Measurements from ENCODE around the gene DOCK1. TPM values are rescaled to one million over a fixed set of nuclear protein-coding genes. Genes with fewer than 3 reads are reported as not detected.

The DOCK1 gene
- total and polyA plus RNA-seq, 2 experiments from 2014 or later = 22.8 to 45.6 TPM

DNA sequence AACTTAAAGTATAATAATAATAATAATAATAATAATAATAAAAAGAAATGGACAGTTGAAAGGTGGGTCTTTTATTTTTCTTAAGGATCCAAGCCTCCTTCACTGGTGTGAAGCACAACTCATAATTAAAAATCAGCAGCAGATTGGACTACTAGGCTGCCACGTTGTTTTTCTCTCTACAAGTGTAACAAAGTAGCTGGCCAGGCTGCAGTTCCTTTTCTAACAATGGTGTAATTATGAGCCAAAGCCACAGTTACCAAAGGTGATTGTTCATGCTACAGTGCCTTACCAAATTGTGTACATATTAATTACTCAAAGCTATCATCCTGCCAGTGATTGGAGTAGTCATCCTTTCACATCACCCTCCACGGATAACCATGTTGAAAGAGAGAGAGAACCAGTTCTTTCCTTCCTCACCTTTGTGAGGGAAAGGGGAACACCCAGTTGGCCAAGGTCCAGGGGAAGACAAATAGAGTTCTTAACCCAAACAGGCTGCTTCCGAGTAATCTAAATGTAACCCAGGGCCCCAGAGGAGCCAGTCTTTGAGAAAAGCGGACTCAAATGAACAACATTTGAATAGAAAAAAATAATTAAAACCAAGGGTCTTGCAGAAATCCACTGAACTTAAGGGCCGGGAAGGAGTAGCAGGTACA, 557.5 kb downstream of the DOCK1 start:
- in situ Hi-C loops (cut with MboI) = no loop called here

GRCh38 chr10:127463548-127463947, 558.3 kb downstream of the DOCK1 start:
- H3K4me1 ChIP-seq (ENCODE audit: insufficient read depth) = no peaks in the 10 kb centered on the region
- H3K4me3 ChIP-seq = no peak overlapping the region
- TF ChIP-seq EZH2phosphoT487 (IDR thresholded peaks at IDR 0.05; ENCODE audit: insufficient read depth, low read depth) (no peak), EZH2 (IDR thresholded peaks at IDR 0.05; ENCODE audit: insufficient read depth, poor library complexity, severe bottlenecking) (no peak)
- H3K9ac ChIP-seq = no peak overlapping the region
- no peaks in the 10 kb centered on the region for H3K27me3 ChIP-seq (replicated peaks; ENCODE audit: insufficient read depth)
- no peak overlapping the region for H2AFZ ChIP-seq
- WGBS, 2 experiments (ENCODE audit: low coverage in 1 of 2, low lambda C conversion rate in 2 of 2, missing lambda C conversion rate in 2 of 2) = 57 to 58% methylated on average over 10 of the region's 10 CpGs
- no peaks in the 10 kb centered on the region for H3F3A ChIP-seq (ENCODE audit: insufficient read depth)
- no peak overlapping the region for H3K4me2 ChIP-seq (ENCODE audit: unreplicated experiment)
- no peak overlapping the region for H3K27ac ChIP-seq
- H3K79me2 ChIP-seq (ENCODE audit: insufficient read depth) = no peaks in the 10 kb centered on the region
- in situ Hi-C loops (cut with MboI) = no loop called here
- no peaks in the 10 kb centered on the region for H4K20me1 ChIP-seq (ENCODE audit: insufficient read depth)
- no peaks in the 10 kb centered on the region for H3K9me2 ChIP-seq (ENCODE audit: insufficient read depth)
- H3K9me3 ChIP-seq (ENCODE audit: low read depth) = no peaks in the 10 kb centered on the region
- no peak for DNase-seq
- H3K36me3 ChIP-seq (ENCODE audit: low read depth) = no peaks in the 10 kb centered on the region

More for the DNA sequence above, 557.5 kb downstream of the DOCK1 start:
- Histone ChIP-seq H3K9ac (no peak overlapping the region), H3K79me2 (ENCODE audit: insufficient read depth) (no peaks in the 10 kb centered on the region), H3K4me2 (ENCODE audit: unreplicated experiment) (no peak overlapping the region), H3K9me3 (ENCODE audit: low read depth) (no peaks in the 10 kb centered on the region), H3K27ac (no peak overlapping the region), H2AFZ (no peak overlapping the region), H3K36me3 (ENCODE audit: low read depth) (no peaks in the 10 kb centered on the region), H3F3A (ENCODE audit: insufficient read depth) (no peaks in the 10 kb centered on the region), H3K4me3 (no peak overlapping the region), H3K27me3 (replicated peaks; ENCODE audit: insufficient read depth) (no peaks in the 10 kb centered on the region), H4K20me1 (ENCODE audit: insufficient read depth) (no peaks in the 10 kb centered on the region), H3K9me2 (ENCODE audit: insufficient read depth) (no peaks in the 10 kb centered on the region), H3K4me1 (ENCODE audit: insufficient read depth) (no peaks in the 10 kb centered on the region)
- 69 to 77% methylated on average over 5 of the region's 5 CpGs for WGBS, 2 experiments (ENCODE audit: low coverage in 1 of 2, low lambda C conversion rate in 2 of 2, missing lambda C conversion rate in 2 of 2)
- no peak for TF ChIP-seq EZH2phosphoT487 (IDR thresholded peaks at IDR 0.05; ENCODE audit: insufficient read depth, low read depth)
- TF ChIP-seq EZH2 (IDR thresholded peaks at IDR 0.05; ENCODE audit: insufficient read depth, poor library complexity, severe bottlenecking) = no peak
- no peak for DNase-seq

DNA sequence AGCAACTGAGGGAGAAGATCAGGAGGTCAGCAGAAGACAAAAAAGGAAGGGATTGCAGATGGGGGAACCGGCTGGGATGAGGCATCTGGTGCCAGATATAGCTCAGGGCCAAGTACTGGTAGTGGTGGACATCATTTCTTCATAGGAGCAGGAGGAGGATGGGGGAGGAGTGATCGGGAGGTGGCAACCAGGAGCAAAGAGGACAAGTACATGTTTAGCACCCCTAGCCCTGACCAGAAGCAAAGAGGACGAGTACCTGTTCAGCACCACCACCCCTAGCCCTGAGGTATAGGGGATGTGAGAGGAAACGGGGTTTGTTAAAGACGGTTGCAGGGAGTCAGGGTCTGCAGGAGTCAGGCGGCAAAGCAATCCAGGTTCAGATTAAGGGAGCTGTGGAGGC, 559.3 kb downstream of the DOCK1 start:
- Histone ChIP-seq H3K4me1 (ENCODE audit: insufficient read depth) (no peaks in the 10 kb centered on the region), H3K4me3 (no peak overlapping the region), H3F3A (ENCODE audit: insufficient read depth) (no peaks in the 10 kb centered on the region), H3K4me2 (ENCODE audit: unreplicated experiment) (no peak overlapping the region), H3K9me2 (ENCODE audit: insufficient read depth) (no peaks in the 10 kb centered on the region), H3K79me2 (ENCODE audit: insufficient read depth) (no peaks in the 10 kb centered on the region), H3K27me3 (replicated peaks; ENCODE audit: insufficient read depth) (no peaks in the 10 kb centered on the region), H3K9ac (no peak overlapping the region), H3K9me3 (ENCODE audit: low read depth) (no peaks in the 10 kb centered on the region), H4K20me1 (ENCODE audit: insufficient read depth) (no peaks in the 10 kb centered on the region), H3K27ac (no peak overlapping the region), H3K36me3 (ENCODE audit: low read depth) (no peaks in the 10 kb centered on the region), H2AFZ (no peak overlapping the region)
- in situ Hi-C loops (cut with MboI) = no loop called here
- no peak for DNase-seq
- TF ChIP-seq EZH2 (IDR thresholded peaks at IDR 0.05; ENCODE audit: insufficient read depth, poor library complexity, severe bottlenecking) (no peak), EZH2phosphoT487 (IDR thresholded peaks at IDR 0.05; ENCODE audit: insufficient read depth, low read depth) (no peak)
- 64 to 70% methylated on average over 6 of the region's 6 CpGs for WGBS, 2 experiments (ENCODE audit: low coverage in 1 of 2, low lambda C conversion rate in 2 of 2, missing lambda C conversion rate in 2 of 2)

DNA sequence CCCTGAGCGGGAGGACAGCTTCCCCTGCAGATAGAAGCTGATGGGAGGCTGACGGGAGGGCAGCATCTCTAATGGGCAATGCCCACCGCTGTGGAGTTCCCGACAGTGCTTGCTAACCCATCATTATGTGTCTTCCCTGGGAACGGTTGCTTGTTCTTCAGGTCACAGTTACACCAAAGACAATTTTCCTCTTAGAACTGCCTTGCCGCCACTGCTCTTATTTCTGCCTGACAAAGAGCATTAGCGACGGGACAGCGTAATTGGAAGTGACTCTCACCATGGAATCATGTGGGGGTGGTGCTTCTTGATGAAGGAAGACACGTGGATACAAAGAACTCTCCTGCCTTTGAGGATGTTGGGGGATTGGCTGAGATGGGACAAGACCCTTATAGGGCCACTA, 562.6 kb downstream of the DOCK1 start:
- TF ChIP-seq EZH2 (IDR thresholded peaks at IDR 0.05; ENCODE audit: insufficient read depth, poor library complexity, severe bottlenecking) (no peak), EZH2phosphoT487 (IDR thresholded peaks at IDR 0.05; ENCODE audit: insufficient read depth, low read depth) (no peak)
- no peaks in the 10 kb centered on the region for H3K4me1 ChIP-seq (ENCODE audit: insufficient read depth)
- no peaks in the 10 kb centered on the region for H3K9me3 ChIP-seq (ENCODE audit: low read depth)
- no peak overlapping the region for H2AFZ ChIP-seq
- no peaks in the 10 kb centered on the region for H3K9me2 ChIP-seq (ENCODE audit: insufficient read depth)
- no peak overlapping the region for H3K4me2 ChIP-seq (ENCODE audit: unreplicated experiment)
- 61 to 64% methylated on average over 10 of the region's 10 CpGs for WGBS, 2 experiments (ENCODE audit: low coverage in 1 of 2, low lambda C conversion rate in 2 of 2, missing lambda C conversion rate in 2 of 2)
- H3K4me3 ChIP-seq = no peak overlapping the region
- H3K36me3 ChIP-seq (ENCODE audit: low read depth) = no peaks in the 10 kb centered on the region
- H3K27me3 ChIP-seq (replicated peaks; ENCODE audit: insufficient read depth) = no peaks in the 10 kb centered on the region
- no peak for DNase-seq
- H3F3A ChIP-seq (ENCODE audit: insufficient read depth) = no peaks in the 10 kb centered on the region
- H4K20me1 ChIP-seq (ENCODE audit: insufficient read depth) = no peaks in the 10 kb centered on the region
- H3K79me2 ChIP-seq (ENCODE audit: insufficient read depth) = no peaks in the 10 kb centered on the region
- H3K27ac ChIP-seq = no peak overlapping the region
- H3K9ac ChIP-seq = no peak overlapping the region
- in situ Hi-C loops (cut with MboI) = no loop called here
